Neural cell (in vitro differentiated cells): Measurements from ENCODE around the gene RPS18. TPM values are rescaled to one million over a fixed set of nuclear protein-coding genes. Genes with fewer than 3 reads are reported as not detected.

Source experiments
- H2AFZ ChIP-seq: fragments of 200-600, 300-800 bp; sonication (generic), shearing (Covaris generic); 2 replicates; pipeline ENCODE4 v1.6.0; 2014; ENCODE audit warnings: low read depth, mild to moderate bottlenecking, antibody characterized with exemption, low read length, moderate library complexity
- H3F3A ChIP-seq: fragments of 200-600 bp; shearing (Covaris generic); 2 replicates; pipeline ENCODE4 v1.6.1; 2016; ENCODE audit warnings: mild to moderate bottlenecking, moderate library complexity, mixed read lengths, antibody characterized with exemption, low read length; ENCODE audit not compliant: insufficient read depth, poor library complexity, severe bottlenecking
- H3K27ac ChIP-seq: fragments of 200-600, 300-800 bp; sonication (generic), shearing (Covaris generic); 2 replicates; pipeline ENCODE4 v1.5.1; 2014; ENCODE audit warnings: mild to moderate bottlenecking, low read length, moderate library complexity
- H3K27me3 ChIP-seq: fragments of 300-800, 200-600 bp; sonication (generic), shearing (Covaris generic); 2 replicates; pipeline ENCODE4 v1.6.0; 2014; ENCODE audit warnings: mild to moderate bottlenecking, low read depth, low read length, moderate library complexity; ENCODE audit not compliant: insufficient read depth
- H3K36me3 ChIP-seq: fragments of 300-800, 200-600 bp; sonication (generic), shearing (Covaris generic); 2 replicates; pipeline ENCODE4 v1.5.1; 2014; ENCODE audit warnings: mild to moderate bottlenecking, antibody characterized with exemption, low read length, moderate library complexity; ENCODE audit not compliant: insufficient read depth
- H3K4me2 ChIP-seq: fragments of 300-800, 200-600 bp; sonication (generic), shearing (Covaris generic); 2 replicates; pipeline ENCODE4 v1.6.0; 2014; ENCODE audit warnings: mild to moderate bottlenecking, low read length
- H3K4me3 ChIP-seq: fragments of 300-800, 200-600 bp; sonication (generic), shearing (Covaris generic); 2 replicates; pipeline ENCODE4 v1.5.1; 2014; ENCODE audit warnings: mild to moderate bottlenecking, low read length, moderate library complexity
- H3K79me2 ChIP-seq: fragments of 200-600 bp; shearing (Covaris generic); replicated peaks from 2 replicates; pipeline ENCODE4 v1.6.0; 2014; ENCODE audit warnings: mild to moderate bottlenecking, low read length, moderate library complexity; ENCODE audit not compliant: insufficient read depth
- H3K9ac ChIP-seq: fragments of 300-800, 200-600 bp; sonication (generic), shearing (Covaris generic); 2 replicates; pipeline ENCODE4 v1.6.1; 2016; ENCODE audit warnings: mild to moderate bottlenecking, low read length, mixed read lengths
- H3K9me2 ChIP-seq: fragments of 200-600 bp; shearing (Covaris generic); 2 replicates; pipeline ENCODE4 v1.6.1; 2016; ENCODE audit warnings: mild to moderate bottlenecking, low read length, mixed read lengths; ENCODE audit not compliant: insufficient read depth
- H3K9me3 ChIP-seq: fragments of 200-600, 300-800 bp; sonication (generic), shearing (Covaris generic); 2 replicates; pipeline ENCODE4 v1.6.1; 2016; ENCODE audit warnings: mild to moderate bottlenecking, mixed run types, low read length, moderate library complexity, mixed read lengths
- H4K20me1 ChIP-seq: fragments of 200-600 bp; shearing (Covaris generic); 2 replicates; pipeline ENCODE4 v1.6.1; 2016; ENCODE audit warnings: mild to moderate bottlenecking, mixed run types; ENCODE audit not compliant: insufficient read depth
- EZH2 ChIP-seq: fragments of 200-600, 300-800 bp; shearing (Covaris generic), sonication (generic); IDR thresholded peaks from 2 replicates; pipeline ENCODE4 v1.6.1; 2014; ENCODE audit warnings: antibody characterized with exemption, low read length, borderline replicate concordance, mild to moderate bottlenecking; ENCODE audit not compliant: insufficient read depth, poor library complexity, severe bottlenecking
- MXI1 ChIP-seq: fragments of 450-650 bp; conservative IDR thresholded peaks from 2 replicates; pipeline ENCODE4 v1.6.1; 2014; ENCODE audit warnings: antibody characterized with exemption, mild to moderate bottlenecking; ENCODE audit not compliant: poor library complexity, severe bottlenecking
- POLR2AphosphoS5 ChIP-seq: IDR thresholded peaks from 2 replicates; pipeline ENCODE4 v1.6.1; 2012
- RAD21 ChIP-seq: fragments of 450-650 bp; conservative IDR thresholded peaks from 2 replicates; pipeline ENCODE4 v1.6.1; 2014; ENCODE audit warnings: antibody characterized with exemption, mild to moderate bottlenecking, moderate library complexity
- SMC3 ChIP-seq: fragments of 450-650 bp; conservative IDR thresholded peaks from 2 replicates; pipeline ENCODE4 v1.6.1; 2014; ENCODE audit warnings: antibody characterized with exemption, mild to moderate bottlenecking, moderate library complexity; ENCODE audit not compliant: poor library complexity
- TAF1 ChIP-seq: IDR thresholded peaks from 2 replicates; pipeline ENCODE4 v1.6.1; 2012; ENCODE audit warnings: low read depth
- polyA plus RNA-seq: library from polyadenylated mRNA; depleted of rRNA; stranded (reverse); fragments of >200 nt; gene quantifications from 2 replicates; pipeline ENCODE4 v1.2.3, GENCODE V29; 2014
- TF ChIP-seq, protein P1 (sequence below): fragments of 450-650 bp; IDR thresholded peaks from 2 replicates; pipeline ENCODE4 v1.5.1; 2014; ENCODE audit warnings: antibody characterized with exemption, mild to moderate bottlenecking, moderate library complexity; ENCODE audit not compliant: poor library complexity, severe bottlenecking
- TF ChIP-seq, protein P2 (sequence below): IDR thresholded peaks from 2 replicates; pipeline ENCODE4 v1.6.1; 2012; ENCODE audit warnings: borderline replicate concordance

RPS18 gene
- polyA plus RNA-seq, 1 donor from 2014 or later: 2,078 TPM

- Histone ChIP-seq H3K9me2 (no peaks in the 10 kb centered on the region), H3F3A (peaks cover 5% of the 10 kb centered on the region), H3K4me3 (no peak overlapping the region), H3K9ac (no peak overlapping the region), H3K27ac (no peak overlapping the region), H3K4me2 (no peak overlapping the region), H3K79me2 (no peaks in the 10 kb centered on the region), H3K36me3 (no peaks in the 10 kb centered on the region), H3K9me3 (no peaks in the 10 kb centered on the region), H4K20me1 (no peaks in the 10 kb centered on the region), H3K27me3 (no peaks in the 10 kb centered on the region), H2AFZ (no peak overlapping the region)
- TF ChIP-seq, protein P1, sequence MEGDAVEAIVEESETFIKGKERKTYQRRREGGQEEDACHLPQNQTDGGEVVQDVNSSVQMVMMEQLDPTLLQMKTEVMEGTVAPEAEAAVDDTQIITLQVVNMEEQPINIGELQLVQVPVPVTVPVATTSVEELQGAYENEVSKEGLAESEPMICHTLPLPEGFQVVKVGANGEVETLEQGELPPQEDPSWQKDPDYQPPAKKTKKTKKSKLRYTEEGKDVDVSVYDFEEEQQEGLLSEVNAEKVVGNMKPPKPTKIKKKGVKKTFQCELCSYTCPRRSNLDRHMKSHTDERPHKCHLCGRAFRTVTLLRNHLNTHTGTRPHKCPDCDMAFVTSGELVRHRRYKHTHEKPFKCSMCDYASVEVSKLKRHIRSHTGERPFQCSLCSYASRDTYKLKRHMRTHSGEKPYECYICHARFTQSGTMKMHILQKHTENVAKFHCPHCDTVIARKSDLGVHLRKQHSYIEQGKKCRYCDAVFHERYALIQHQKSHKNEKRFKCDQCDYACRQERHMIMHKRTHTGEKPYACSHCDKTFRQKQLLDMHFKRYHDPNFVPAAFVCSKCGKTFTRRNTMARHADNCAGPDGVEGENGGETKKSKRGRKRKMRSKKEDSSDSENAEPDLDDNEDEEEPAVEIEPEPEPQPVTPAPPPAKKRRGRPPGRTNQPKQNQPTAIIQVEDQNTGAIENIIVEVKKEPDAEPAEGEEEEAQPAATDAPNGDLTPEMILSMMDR: no peak
- TF ChIP-seq POLR2AphosphoS5: no peak
Observed at GRCh38 chr6:33250731-33251130, 21.1 kb upstream of the RPS18 start.

- no peaks in the 10 kb centered on the region for H3K36me3 ChIP-seq
- H2AFZ ChIP-seq: no peak overlapping the region
- H3K9me3 ChIP-seq: no peaks in the 10 kb centered on the region
- no peak overlapping the region for H3K27ac ChIP-seq
- H3F3A ChIP-seq: peaks cover 5% of the 10 kb centered on the region
- no peak overlapping the region for H3K4me2 ChIP-seq
- no peaks in the 10 kb centered on the region for H3K27me3 ChIP-seq
- no peaks in the 10 kb centered on the region for H3K79me2 ChIP-seq
- no peaks in the 10 kb centered on the region for H4K20me1 ChIP-seq
- no peak overlapping the region for H3K9ac ChIP-seq
- TF ChIP-seq POLR2AphosphoS5 (no peak), TAF1 (no peak), EZH2 (no peak), MXI1 (no peak), SMC3 (no peak), RAD21 (no peak)
- TF ChIP-seq, protein P1: no peak
- TF ChIP-seq, protein P2, sequence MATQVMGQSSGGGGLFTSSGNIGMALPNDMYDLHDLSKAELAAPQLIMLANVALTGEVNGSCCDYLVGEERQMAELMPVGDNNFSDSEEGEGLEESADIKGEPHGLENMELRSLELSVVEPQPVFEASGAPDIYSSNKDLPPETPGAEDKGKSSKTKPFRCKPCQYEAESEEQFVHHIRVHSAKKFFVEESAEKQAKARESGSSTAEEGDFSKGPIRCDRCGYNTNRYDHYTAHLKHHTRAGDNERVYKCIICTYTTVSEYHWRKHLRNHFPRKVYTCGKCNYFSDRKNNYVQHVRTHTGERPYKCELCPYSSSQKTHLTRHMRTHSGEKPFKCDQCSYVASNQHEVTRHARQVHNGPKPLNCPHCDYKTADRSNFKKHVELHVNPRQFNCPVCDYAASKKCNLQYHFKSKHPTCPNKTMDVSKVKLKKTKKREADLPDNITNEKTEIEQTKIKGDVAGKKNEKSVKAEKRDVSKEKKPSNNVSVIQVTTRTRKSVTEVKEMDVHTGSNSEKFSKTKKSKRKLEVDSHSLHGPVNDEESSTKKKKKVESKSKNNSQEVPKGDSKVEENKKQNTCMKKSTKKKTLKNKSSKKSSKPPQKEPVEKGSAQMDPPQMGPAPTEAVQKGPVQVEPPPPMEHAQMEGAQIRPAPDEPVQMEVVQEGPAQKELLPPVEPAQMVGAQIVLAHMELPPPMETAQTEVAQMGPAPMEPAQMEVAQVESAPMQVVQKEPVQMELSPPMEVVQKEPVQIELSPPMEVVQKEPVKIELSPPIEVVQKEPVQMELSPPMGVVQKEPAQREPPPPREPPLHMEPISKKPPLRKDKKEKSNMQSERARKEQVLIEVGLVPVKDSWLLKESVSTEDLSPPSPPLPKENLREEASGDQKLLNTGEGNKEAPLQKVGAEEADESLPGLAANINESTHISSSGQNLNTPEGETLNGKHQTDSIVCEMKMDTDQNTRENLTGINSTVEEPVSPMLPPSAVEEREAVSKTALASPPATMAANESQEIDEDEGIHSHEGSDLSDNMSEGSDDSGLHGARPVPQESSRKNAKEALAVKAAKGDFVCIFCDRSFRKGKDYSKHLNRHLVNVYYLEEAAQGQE: no peak
- no peak overlapping the region for H3K4me3 ChIP-seq
- no peaks in the 10 kb centered on the region for H3K9me2 ChIP-seq
Observed at GRCh38 chr6:33251395-33252012, 20.4 kb upstream of the RPS18 start.
